ENCODE measurements around the gene ZNF607.
"Not testable (repeated sequence)": the region's sequence is repeated elsewhere in the genome, so short reads cannot be mapped to it uniquely, and the experiment has no call there.

The ZNF607 gene

GRCh38 chr19:37719111-37719926 is at the start of gene ZNF607:
Gene ZNF607 (minus strand): TSS chr19:37719761. CDS start chr19:37711618, 8,143 bp downstream.
- DNase-seq, result peak; percentile 86

DNA sequence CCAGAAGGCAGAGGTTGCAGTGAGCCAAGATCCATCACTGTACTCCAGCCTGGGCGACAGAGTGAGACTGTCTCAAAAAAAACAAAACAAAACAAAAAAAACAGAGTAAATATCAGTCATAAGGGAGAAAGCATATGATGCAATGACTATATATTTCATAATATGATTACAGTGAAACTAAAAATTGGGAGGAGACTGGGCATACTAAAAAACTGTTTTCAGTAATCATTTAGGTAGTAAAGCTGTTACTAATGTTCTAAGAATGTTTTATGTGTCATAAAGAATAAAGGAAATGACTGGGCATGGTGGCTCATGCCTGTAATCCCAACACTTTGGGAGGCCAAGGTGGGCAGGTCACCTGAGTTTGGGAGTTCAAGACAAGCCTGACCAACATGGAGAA is 43.9 kb upstream of the ZNF607 start:
- DNase-seq, result no peak

- DNase-seq, result not testable (repeated sequence)
Measured at GRCh38 chr19:37757683-37758082, 38.1 kb upstream of the ZNF607 start.

- DNase-seq, result no peak
Measured at GRCh38 chr19:37738371-37738770, 18.8 kb upstream of the ZNF607 start.

DNA sequence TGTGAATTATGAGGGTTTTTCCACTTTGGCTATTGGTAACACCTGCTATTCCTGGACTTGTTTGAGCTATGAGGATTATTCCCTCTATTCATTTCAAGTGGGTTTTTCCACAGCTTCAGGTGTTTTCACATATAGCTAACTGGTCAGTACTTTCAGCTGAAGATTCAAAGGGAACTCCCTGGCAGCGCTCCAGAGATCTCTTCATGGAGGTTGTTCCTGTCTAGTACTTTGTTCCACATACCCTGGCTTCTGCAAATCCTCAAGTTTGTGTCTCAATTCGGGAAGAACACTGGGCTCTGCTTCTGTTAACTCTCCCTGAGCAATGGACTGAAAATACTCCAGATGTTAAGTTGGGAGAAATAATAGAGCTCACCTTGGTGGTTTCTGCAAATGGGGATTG is 5.6 kb upstream of the ZNF607 start:
- no peak for DNase-seq

DNA sequence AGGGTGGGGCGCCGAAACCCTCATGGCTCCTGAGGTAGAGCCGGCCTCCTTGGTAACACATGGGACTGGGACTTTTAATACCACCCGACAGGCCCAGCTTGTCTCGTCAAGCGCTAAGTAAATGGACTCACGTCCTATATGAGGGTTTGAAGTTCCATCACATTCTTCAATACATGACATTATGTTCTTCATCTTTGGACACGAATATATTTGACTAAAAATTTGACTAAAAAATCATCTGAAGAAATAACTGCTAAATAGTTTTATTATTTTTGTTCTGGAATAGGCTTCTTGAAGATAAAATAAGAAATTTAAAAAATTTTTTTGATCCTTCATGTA is 335 bp upstream of the ZNF607 start:
- DNase-seq, result no peak

DNA sequence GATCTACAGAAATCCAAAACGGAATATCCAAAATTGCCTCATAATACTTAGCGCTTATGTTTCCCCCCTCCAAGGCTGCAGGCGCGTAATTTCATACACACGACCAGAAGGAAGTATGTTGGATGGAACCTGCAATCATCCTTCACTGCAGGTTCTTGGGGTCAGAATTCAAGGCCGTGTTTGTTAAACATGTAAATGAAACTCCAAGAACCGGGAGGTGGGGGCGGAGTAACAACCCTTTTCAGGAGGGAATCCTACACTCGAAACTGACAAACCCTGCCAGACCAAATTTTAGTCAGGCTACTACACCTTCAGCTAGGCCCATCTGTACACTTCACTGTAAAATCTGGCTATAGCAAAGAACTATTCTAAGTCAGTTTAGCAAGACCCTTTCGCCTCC is 1.3 kb downstream of the ZNF607 start:
- DNase-seq, result no peak

DNA sequence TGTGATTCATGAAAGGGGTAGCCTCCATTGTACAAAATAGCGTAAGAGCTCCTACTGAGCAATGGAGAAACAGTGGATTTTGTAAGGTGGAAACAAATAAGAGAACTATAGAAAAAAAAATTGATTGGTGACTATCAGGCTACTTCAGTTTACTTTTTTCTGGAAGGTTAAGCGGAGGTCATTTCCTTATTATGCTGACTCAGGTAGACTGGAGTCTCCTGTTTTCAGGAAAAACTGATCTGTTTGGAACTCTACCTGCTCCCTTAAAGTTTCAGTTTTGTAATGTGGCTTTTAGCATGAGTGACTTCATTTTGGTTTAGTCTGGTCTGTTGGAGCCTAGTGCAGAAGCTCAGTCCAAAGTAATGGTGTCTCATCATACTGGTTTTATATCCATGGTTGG is 3.4 kb downstream of the ZNF607 start:
- no peak for DNase-seq

GRCh38 chr19:37706052-37706605 is 13.4 kb downstream of the ZNF607 start:
- DNase-seq, result no peak

DNA sequence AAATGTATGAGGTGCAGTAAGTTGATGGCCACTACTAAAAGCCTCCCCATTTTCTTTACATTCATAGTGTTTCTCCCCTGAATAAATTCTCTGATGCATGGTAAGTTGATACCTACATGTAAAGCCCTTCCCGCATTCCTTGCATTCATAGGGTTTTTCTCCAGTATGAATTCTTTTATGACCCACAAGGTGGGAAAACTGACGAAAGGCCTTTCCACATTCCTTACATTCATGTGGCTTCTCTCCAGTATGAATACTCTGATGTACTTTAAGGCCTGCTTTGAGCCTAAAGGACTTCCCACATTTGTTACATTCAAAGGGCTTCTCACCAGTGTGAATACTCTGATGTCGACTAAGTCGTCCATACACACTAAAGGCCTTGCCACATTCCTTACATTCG is 20.5 kb downstream of the ZNF607 start:
- DNase-seq, result no peak

- no peak for DNase-seq
Measured at GRCh38 chr19:37698216-37698615, 21.3 kb downstream of the ZNF607 start.

DNA sequence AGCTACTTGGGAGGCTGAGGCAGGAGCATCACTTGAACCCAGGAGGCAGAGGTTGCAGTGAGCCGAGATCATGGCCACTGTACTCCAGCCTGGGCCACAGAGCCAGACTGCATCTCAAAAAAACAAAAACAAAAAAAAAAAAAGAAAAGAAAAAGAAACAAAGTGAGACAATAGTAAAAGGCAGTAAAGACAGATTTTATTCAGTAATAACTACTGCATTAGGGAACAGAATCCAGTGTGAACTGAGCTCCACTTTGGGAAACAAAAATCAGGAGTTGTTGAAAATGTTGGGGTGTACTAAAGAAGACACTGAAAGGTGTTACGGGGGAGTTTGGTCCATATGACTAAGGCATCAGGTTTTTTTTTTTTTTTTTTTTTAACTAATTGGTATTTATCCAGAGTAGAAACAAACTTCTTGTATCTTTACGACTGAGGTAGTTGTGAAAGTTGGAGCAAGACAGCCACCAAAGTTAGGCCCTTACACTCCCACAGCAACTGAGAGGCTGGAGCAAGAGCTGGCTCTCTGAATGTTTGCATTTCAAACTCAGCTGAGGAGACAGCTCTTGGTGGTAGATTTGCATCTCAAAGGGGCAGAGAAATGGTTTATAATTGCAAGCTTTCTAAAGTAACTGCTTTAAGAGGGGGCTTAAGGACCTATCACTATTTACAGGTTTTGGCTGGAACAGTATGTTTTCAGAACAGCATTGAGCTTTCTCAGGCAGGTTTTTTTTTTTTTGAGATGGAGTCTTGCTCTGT is 24.2 kb downstream of the ZNF607 start:
- no peak for DNase-seq

DNA sequence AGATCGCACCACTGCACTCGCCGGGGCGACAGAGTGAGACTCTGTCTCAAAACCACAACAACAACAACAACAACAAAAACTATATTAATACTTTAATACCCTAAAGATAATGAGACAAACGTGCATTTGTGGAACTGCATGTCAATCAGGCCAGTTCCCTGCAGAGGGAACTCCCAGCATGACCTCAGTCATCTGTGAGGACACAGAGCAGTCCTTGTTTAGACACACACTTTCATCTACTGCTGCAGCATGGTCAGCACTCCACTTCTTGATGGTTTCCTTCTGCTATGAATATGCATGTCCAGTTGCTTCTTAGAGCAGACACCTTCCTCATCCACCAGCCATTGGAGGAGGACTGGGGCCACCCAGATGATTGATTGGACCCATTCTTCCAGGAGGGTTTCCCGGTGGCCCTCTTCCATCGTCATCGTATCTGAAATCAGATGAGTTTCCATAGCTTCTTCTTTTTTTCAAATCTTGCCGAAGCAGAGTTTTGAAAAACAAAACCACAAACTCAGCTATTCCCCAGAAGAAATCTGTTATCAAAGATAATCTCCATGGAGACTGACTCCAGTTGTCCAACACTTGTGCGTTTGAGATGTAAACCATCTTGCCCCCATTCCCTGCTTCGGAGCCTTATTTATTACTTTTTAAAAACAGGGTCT is 26.5 kb downstream of the ZNF607 start:
- no peak for DNase-seq

- peak; percentile 81 for DNase-seq
Measured at GRCh38 chr19:37691881-37692504, 27.6 kb downstream of the ZNF607 start.

- DNase-seq, result no peak
Measured at GRCh38 chr19:37683520-37683919, 36.0 kb downstream of the ZNF607 start.

GRCh38 chr19:37669450-37669914 is 50.1 kb downstream of the ZNF607 start:
- no peak for DNase-seq

DNA sequence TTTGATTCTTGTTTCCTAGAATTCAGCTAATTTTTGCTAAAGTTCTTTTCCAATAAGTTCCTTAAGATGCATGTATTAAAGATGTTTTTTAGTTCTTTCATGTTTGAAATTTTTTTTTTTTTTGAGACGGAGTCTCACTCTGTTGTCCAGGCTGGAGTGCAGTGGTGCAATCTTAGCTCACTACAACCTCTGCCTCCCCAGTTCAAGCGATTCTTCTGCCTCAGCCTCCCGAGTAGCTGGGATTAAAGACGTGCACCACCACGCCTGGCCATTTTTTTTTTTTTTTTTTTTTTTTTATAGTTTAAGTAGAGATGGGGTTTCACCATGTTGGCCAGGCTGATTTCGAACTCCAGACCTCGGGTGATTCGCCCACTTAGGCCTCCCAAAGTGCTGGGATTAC is 62.4 kb downstream of the ZNF607 start:
- not testable (repeated sequence) for DNase-seq

- DNase-seq, result peak; percentile 87
Measured at GRCh38 chr19:37655689-37656371, 63.7 kb downstream of the ZNF607 start.

DNA sequence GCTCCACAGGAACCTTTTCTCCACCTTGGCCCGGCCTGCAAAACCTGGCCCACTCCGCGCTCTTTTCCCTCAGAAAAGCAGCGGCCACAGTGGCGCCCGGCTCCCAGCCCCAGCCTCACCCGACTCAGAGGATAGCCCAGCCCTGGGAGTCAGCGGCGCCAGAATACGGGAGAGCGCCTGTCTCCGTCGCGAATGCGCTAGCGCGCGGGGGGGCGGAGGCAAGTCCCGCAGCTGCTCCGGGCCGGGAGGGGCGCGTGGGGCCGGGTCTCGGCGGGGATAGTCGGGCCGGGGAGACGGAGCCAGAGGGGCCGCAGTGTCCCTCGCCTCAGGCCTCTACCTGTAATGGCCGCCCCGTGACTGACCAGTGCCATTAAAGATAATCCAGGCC is 64.3 kb downstream of the ZNF607 start, which contains the start of gene ZFP30:
Gene ZFP30 (minus strand): TSS at position 165 of the 388 bp plus-strand sequence. CDS start 7,643 bp downstream, outside the sequence.
- peak; percentile 86 for DNase-seq

DNA sequence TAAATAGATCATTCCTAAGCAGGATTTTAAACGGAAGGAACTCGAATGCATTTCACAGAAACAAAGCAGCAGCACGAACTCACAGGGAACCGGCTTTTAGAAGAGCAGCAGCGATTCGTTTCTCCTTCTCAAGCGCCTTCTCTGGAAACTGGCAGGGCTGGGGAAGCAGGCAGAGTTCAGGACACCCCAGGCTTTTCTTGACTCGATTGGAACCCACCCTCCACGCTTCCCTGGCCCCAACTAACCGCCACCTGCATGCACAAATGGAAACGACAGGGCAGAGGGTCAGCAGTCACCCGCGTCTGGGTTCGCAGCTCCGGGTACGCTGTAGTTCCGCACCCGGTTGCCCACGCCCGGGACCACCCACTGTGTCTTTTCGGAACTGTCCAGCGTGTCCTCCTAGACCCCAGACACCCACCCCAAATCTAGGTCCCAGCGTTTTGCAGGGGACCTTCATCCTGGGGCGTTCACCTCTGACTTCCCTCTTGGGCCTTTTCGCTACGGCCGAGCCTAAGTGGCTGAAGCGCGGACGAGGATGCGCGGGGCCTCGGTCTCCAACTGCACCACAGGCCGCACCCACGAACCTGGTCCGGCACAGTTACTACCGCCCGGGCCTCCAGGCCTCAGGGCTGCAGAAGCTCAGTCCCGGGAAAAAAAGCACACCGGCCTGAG is 64.8 kb downstream of the ZNF607 start:
- DNase-seq, result peak; percentile 24

DNA sequence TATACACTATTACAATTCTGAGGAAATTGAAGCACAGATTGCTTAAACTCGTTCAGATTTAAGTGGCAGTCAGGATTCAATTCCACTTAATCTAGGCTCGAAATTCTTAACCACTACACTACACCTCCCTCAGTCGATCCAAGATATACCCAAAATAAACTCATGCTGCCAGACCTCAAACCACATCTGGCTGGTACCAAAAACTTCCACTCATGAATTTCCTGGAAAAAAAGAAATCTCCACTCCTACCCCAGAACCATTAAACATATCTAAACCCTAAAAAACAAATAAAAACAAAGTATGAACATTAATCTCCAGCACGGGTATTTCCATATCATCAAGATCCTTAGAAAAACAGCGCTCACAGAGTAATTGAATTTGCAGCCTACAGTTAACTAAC is 65.4 kb downstream of the ZNF607 start:
- no peak for DNase-seq
